ENCODE data around the gene KRTAP1-3. TPM values are rescaled to one million over a fixed set of nuclear protein-coding genes. Genes with fewer than 3 reads are reported as not detected.

KRTAP1-3 gene
- total and polyA plus RNA-seq, 7 donors, result not detected

GRCh38 chr17:41020336-41020735 lies 14.3 kb downstream of the KRTAP1-3 start:
- TF ChIP-seq CTCF (IDR thresholded peaks at IDR 0.05), result no peak
- H3K4me3 ChIP-seq, result no peak overlapping the region
- ATAC-seq (no peak), DNase-seq (no peak)
- no peak overlapping the region for H3K27ac ChIP-seq
- intact Hi-C loops (cut with DNase I), result no loop called here
- no peaks in the 10 kb centered on the region for H3K9me3 ChIP-seq
- H3K4me1 ChIP-seq, result no peaks in the 10 kb centered on the region
- no peaks in the 10 kb centered on the region for H3K27me3 ChIP-seq (ENCODE audit: insufficient read depth in 3 of 3, low read length in 2 of 3)
- H3K36me3 ChIP-seq (ENCODE audit: insufficient read depth in 1 of 2, low read depth in 1 of 2), result no peaks in the 10 kb centered on the region

GRCh38 chr17:41019415-41019814 lies 15.3 kb downstream of the KRTAP1-3 start:
- TF ChIP-seq CTCF (IDR thresholded peaks at IDR 0.05), result no peak
- DNase-seq (no peak), ATAC-seq (no peak)
- Histone ChIP-seq H3K27me3 (ENCODE audit: insufficient read depth in 3 of 3, low read length in 2 of 3) (no peaks in the 10 kb centered on the region), H3K4me1 (no peaks in the 10 kb centered on the region), H3K27ac (no peak overlapping the region), H3K4me3 (no peak overlapping the region), H3K9me3 (no peaks in the 10 kb centered on the region), H3K36me3 (ENCODE audit: insufficient read depth in 1 of 2, low read depth in 1 of 2) (no peaks in the 10 kb centered on the region)
- intact Hi-C loops (cut with DNase I), result no loop called here
- 88 to 90% (median 90%) methylated on average over 3 of the region's 3 CpGs for WGBS, 3 donors

GRCh38 chr17:41018541-41018940 lies 16.1 kb downstream of the KRTAP1-3 start:
- intact Hi-C loops (cut with DNase I), result no loop called here
- Histone ChIP-seq H3K9me3 (no peaks in the 10 kb centered on the region), H3K4me1 (no peaks in the 10 kb centered on the region), H3K27ac (no peak overlapping the region), H3K36me3 (ENCODE audit: insufficient read depth in 1 of 2, low read depth in 1 of 2) (no peaks in the 10 kb centered on the region), H3K27me3 (ENCODE audit: insufficient read depth in 3 of 3, low read length in 2 of 3) (no peaks in the 10 kb centered on the region), H3K4me3 (no peak overlapping the region)
- DNase-seq, result no peak
- WGBS, 3 donors, result 77 to 85% (median 82%) methylated on average over 3 of the region's 3 CpGs
- TF ChIP-seq CTCF (IDR thresholded peaks at IDR 0.05), result no peak
- ATAC-seq, result no peak

GRCh38 chr17:41016578-41017215 lies 18.0 kb downstream of the KRTAP1-3 start:
- 83 to 87% (median 83%) methylated on average over 13 of the region's 13 CpGs for WGBS, 3 donors
- ATAC-seq (no peak), DNase-seq (no peak)
- no peaks in the 10 kb centered on the region for H3K36me3 ChIP-seq (ENCODE audit: insufficient read depth in 1 of 2, low read depth in 1 of 2)
- no peaks in the 10 kb centered on the region for H3K4me1 ChIP-seq
- no peaks in the 10 kb centered on the region for H3K27me3 ChIP-seq (ENCODE audit: insufficient read depth in 3 of 3, low read length in 2 of 3)
- H3K27ac ChIP-seq, result no peak overlapping the region
- intact Hi-C loops (cut with DNase I), result no loop called here
- H3K9me3 ChIP-seq, result no peaks in the 10 kb centered on the region
- TF ChIP-seq CTCF (IDR thresholded peaks at IDR 0.05), result no peak
- H3K4me3 ChIP-seq, result no peak overlapping the region

- H3K36me3 ChIP-seq (ENCODE audit: insufficient read depth in 1 of 2, low read depth in 1 of 2), result no peaks in the 10 kb centered on the region
- peaks cover 0 to 4% (median 0%) of the 10 kb centered on the region in 3 donors for H3K27me3 ChIP-seq (ENCODE audit: insufficient read depth in 3 of 3, low read length in 2 of 3)
- ATAC-seq, result no peak
- DNase-seq, result no peak
- WGBS, 3 donors, result 65 to 68% (median 67%) methylated on average over 7 of the region's 7 CpGs
- no peak for TF ChIP-seq CTCF (IDR thresholded peaks at IDR 0.05)
- no peak overlapping the region for H3K4me3 ChIP-seq
- no peak overlapping the region for H3K27ac ChIP-seq
- H3K4me1 ChIP-seq, result no peaks in the 10 kb centered on the region
- no peaks in the 10 kb centered on the region for H3K9me3 ChIP-seq
- intact Hi-C loops (cut with DNase I), result no loop called here
Observed at GRCh38 chr17:41015454-41015853, 19.2 kb downstream of the KRTAP1-3 start.

Data from psoas muscle (tissue), 8 donors.